ES-I3 (cell line): Measurements from ENCODE around the gene TENT4B.
"Not testable (repeated sequence)": the region's sequence is repeated elsewhere in the genome, so short reads cannot be mapped to it uniquely, and the experiment has no call there.

Experiments
- H3K36me3 ChIP-seq: 2 replicates; pipeline ENCODE4 v1.6.1; 2013; ENCODE audit warnings: mild to moderate bottlenecking, low read length, control low read depth, moderate library complexity; ENCODE audit not compliant: insufficient read depth
- H3K4me1 ChIP-seq: 2 replicates; pipeline ENCODE4 v1.6.1; 2013; ENCODE audit warnings: mild to moderate bottlenecking, control low read depth, low read length; ENCODE audit not compliant: insufficient read depth
- H3K9ac ChIP-seq: 2 replicates; pipeline ENCODE4 v1.6.1; 2013; ENCODE audit warnings: low read depth, mild to moderate bottlenecking, low read length, moderate library complexity
- H3K9me3 ChIP-seq: 2 replicates; pipeline ENCODE4 v1.6.1; 2013; ENCODE audit warnings: mild to moderate bottlenecking, low read length, moderate library complexity; ENCODE audit not compliant: control insufficient read depth, insufficient read depth

The TENT4B gene

DNA sequence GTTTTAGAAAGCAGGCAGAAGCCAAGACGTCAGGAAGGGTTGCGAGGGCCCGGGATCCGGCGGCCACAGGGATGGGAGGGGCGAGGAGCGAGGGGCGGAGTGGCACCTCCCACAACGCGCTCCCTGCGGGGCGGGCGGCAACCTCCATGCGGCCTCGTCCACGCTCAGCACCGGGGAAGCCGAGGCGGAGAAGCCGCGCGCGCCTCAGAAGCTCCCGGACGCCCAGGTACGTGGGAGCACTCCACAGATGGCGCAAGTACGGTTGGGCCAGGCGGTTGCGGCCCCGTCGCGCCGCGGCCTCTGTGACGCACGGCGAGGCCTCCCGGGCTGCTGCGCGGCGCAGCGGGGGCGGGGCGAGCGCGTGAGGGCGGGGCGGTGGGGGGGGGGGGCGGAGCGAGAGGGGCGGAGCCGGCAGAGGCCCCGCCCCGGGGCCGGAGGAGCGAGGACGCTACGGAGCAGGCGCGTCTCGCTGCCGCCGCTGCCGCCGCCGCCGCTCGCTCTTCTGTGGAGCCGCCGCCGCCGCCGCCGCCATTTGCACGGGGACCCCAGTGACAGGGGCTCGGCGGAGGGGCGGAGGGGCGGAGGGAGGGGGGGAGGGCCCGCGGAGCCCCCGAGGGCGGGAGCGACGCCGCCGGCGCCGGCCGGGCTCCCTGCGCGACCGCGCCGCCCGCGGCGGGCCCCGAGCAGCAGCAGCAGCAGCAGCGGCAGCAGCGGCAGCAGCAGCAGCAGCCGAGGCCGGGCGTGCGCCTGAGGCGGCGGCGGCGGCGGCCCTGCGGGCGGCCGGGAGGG lies at the start of gene TENT4B:
TSS of gene TENT4B (plus strand) at position 500 of the 789 bp plus-strand sequence. CDS start 316 bp downstream, outside the sequence.
- H3K9ac ChIP-seq = peak within 1 kb of the TSS; percentile 96
- H3K4me1 ChIP-seq = peaks cover 4% of the 10 kb centered on the region; the same call in 1 of the 2 replicates
- no peaks in the 10 kb centered on the region for H3K36me3 ChIP-seq
- no peaks in the 10 kb centered on the region for H3K9me3 ChIP-seq

GRCh38 chr16:50103764-50104163 lies 49.3 kb upstream of the TENT4B start:
- Histone ChIP-seq H3K9me3 (no peaks in the 10 kb centered on the region), H3K9ac (no peak overlapping the region), H3K4me1 (no peaks in the 10 kb centered on the region), H3K36me3 (peaks cover 10% of the 10 kb centered on the region)

DNA sequence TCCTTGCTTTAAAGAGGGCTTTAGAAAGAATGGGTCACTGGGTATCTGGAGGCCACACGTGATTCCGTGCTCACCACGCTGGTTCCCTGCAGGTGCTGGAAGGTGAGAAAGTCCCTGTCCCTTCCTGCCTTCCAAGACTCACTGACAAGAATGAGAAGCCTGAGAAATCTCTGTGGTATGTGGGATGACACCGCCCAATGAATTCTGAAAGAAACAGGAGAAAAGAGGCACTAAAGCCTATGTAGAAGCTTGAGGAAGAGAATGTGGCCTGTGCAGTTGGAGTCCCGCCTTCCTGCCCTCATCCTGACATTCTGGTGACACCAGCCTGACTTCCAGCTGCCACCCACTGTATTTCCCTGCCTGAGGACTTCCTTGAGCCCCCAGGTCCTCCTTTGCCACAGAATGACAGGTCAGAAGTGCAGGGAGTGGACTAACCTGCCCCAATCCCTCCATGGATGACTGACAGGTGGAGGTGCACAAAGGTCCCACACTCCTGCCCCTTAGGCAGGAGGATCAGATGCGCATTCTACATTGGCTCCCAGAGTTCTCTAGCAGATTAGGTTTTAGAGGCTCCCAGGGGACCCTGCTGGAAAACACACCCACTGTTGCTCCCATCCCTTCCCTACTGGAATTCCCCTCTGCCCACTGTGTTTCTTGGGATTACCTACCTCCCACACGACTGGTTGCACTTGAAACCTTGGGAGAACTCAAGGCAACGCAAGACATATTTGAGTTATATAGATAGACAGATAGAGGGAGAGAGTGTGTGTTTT lies 38.6 kb upstream of the TENT4B start:
- Histone ChIP-seq H3K4me1 (peaks cover 16% of the 10 kb centered on the region), H3K9ac (no peak overlapping the region), H3K9me3 (no peaks in the 10 kb centered on the region), H3K36me3 (no peaks in the 10 kb centered on the region)

GRCh38 chr16:50120711-50121110 lies 32.4 kb upstream of the TENT4B start:
- no peak overlapping the region for H3K9ac ChIP-seq
- 0 out of 2 replicates have a peak, but pooled peaks cover 7% of the 10 kb centered on the region for H3K4me1 ChIP-seq
- no peaks in the 10 kb centered on the region for H3K36me3 ChIP-seq
- H3K9me3 ChIP-seq = no peaks in the 10 kb centered on the region

- Histone ChIP-seq H3K4me1 (0 out of 2 replicates have a peak, but pooled peaks cover 7% of the 10 kb centered on the region), H3K9ac (no peak overlapping the region), H3K36me3 (no peaks in the 10 kb centered on the region), H3K9me3 (no peaks in the 10 kb centered on the region)
Measured at GRCh38 chr16:50121278-50121677, 31.8 kb upstream of the TENT4B start.

- Histone ChIP-seq H3K9me3 (no peaks in the 10 kb centered on the region), H3K4me1 (0 out of 2 replicates have a peak, but pooled peaks cover 7% of the 10 kb centered on the region), H3K9ac (no peak overlapping the region), H3K36me3 (no peaks in the 10 kb centered on the region)
Measured at GRCh38 chr16:50121721-50122445, 31.2 kb upstream of the TENT4B start.

DNA sequence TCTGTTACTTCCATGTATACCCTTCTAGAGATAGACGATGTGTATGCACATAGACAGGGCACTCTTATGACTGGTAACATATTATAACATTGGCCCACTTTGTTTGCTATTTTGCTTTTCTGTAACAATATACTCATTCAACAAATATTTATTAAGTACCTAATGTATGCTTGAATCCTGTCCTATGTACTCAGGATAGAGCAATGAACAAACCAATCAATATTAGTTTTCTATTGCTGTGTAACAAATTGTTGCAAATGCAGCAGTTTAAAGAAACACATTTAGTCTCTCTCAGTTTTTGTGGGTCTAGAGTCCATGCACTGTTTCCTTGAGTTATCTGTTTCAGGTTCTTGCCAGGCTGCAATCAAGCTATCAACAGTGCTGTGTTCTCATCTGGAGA lies 29.7 kb upstream of the TENT4B start:
- Histone ChIP-seq H3K9me3 (no peaks in the 10 kb centered on the region), H3K36me3 (no peaks in the 10 kb centered on the region), H3K4me1 (0 out of 2 replicates have a peak, but pooled peaks cover 7% of the 10 kb centered on the region), H3K9ac (no peak overlapping the region)

- no peaks in the 10 kb centered on the region for H3K9me3 ChIP-seq
- no peak overlapping the region for H3K9ac ChIP-seq
- H3K36me3 ChIP-seq = no peaks in the 10 kb centered on the region
- H3K4me1 ChIP-seq = 0 out of 2 replicates have a peak, but pooled peaks cover 7% of the 10 kb centered on the region
Measured at GRCh38 chr16:50124769-50125168, 28.3 kb upstream of the TENT4B start.

GRCh38 chr16:50126183-50126582 lies 26.9 kb upstream of the TENT4B start:
- 0 out of 2 replicates have a peak, but pooled peaks cover 7% of the 10 kb centered on the region for H3K4me1 ChIP-seq
- H3K9me3 ChIP-seq = no peaks in the 10 kb centered on the region
- H3K9ac ChIP-seq = no peak overlapping the region
- no peaks in the 10 kb centered on the region for H3K36me3 ChIP-seq

- H3K9me3 ChIP-seq, H3K9ac ChIP-seq, H3K4me1 ChIP-seq, H3K36me3 ChIP-seq: not testable (repeated sequence)
Measured at GRCh38 chr16:50132571-50132970, 20.5 kb upstream of the TENT4B start.

DNA sequence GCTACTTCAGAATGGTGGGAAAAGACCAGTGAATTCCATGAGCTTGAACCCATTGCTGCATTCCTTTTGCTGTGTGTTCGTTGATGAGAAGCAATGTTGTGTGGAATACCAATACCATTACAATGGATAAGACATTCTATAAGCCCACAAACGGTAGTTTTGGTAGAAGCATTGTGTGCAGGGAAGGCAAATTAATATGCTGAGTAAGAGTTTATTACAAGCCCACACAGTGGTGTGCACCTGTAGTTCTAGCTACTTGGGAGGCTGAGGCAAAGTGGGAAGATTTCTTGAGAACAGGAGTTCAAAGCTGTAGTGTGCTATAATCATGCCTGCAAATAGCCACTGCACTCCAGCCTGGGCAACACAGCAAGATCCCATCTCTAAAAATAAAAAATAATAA lies 19.9 kb upstream of the TENT4B start:
- no peaks in the 10 kb centered on the region for H3K9me3 ChIP-seq
- H3K9ac ChIP-seq = no peak overlapping the region
- no peaks in the 10 kb centered on the region for H3K4me1 ChIP-seq
- no peaks in the 10 kb centered on the region for H3K36me3 ChIP-seq

DNA sequence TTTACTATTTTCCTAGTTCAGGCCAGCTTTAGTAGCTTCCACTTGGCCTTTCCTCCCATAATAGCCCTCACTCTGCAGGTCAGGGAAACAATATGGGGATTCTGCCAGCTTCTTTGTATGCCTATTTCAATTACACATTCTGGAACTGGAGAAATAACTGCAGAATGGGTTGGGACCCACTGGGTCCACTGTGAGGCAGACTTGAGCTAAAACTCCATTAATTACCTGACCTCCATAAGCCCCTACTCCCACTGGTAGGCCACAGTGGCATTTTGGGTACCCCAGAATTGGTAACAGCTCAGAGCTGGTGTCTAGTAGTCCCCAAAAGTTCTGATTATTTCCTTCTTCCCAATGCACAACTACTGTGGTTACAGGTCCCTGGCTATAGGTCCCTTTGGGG lies 16.7 kb upstream of the TENT4B start:
- H3K9me3 ChIP-seq = no peaks in the 10 kb centered on the region
- H3K4me1 ChIP-seq = no peaks in the 10 kb centered on the region
- no peak overlapping the region for H3K9ac ChIP-seq
- H3K36me3 ChIP-seq = no peaks in the 10 kb centered on the region

DNA sequence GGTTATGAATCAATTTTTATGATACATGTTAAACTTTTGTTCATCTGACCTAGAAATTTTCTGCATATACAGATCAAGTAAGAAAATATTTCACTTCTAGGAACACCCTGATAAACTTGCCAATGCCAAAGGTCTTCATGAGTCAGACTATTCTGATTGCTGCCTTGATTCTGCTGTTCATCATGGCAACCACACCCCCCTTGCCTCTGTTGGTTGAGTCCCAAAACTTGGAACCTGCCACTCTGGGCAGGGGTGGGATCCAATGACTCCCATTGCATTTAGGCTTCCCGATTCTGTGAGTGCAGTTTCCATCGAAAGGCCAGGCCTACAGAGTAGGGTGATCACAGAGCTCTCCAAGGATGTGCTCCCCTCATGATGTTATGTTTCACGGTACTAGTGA lies 15.8 kb upstream of the TENT4B start:
- H3K4me1 ChIP-seq = no peaks in the 10 kb centered on the region

GRCh38 chr16:50139580-50139979 lies 13.5 kb upstream of the TENT4B start:
- H3K9me3 ChIP-seq = no peaks in the 10 kb centered on the region
- H3K9ac ChIP-seq = no peak overlapping the region
- no peaks in the 10 kb centered on the region for H3K36me3 ChIP-seq
- no peaks in the 10 kb centered on the region for H3K4me1 ChIP-seq

More for the DNA sequence above, 15.8 kb upstream of the TENT4B start:
- H3K9me3 ChIP-seq = no peaks in the 10 kb centered on the region
- no peak overlapping the region for H3K9ac ChIP-seq
- H3K36me3 ChIP-seq = no peaks in the 10 kb centered on the region
